OCI-LY3 (cell line): ENCODE data around the gene KARS1.

Experiments used
- CTCF ChIP-seq: fragments of 200-600, 300-600 bp; sonication (generic); IDR thresholded peaks from 2 replicates; pipeline ENCODE4 v1.5.1; 2014; ENCODE audit warnings: antibody characterized with exemption, low read length, low read depth
- EZH2phosphoT487 ChIP-seq: fragments of 200-600 bp; shearing (Covaris generic); IDR thresholded peaks from 2 replicates; pipeline ENCODE4 v1.6.1; 2018; ENCODE audit warnings: antibody characterized with exemption, mixed run types, low read depth

GRCh38 chr16:75621170-75621477 lies 26.3 kb downstream of the KARS1 start:
- TF ChIP-seq CTCF (peak; percentile 62), EZH2phosphoT487 (no peak)
